A172 (cell line): Measurements from ENCODE around the gene HEPACAM. TPM values are rescaled to one million over a fixed set of nuclear protein-coding genes. Genes with fewer than 3 reads are reported as not detected.

Experiments used
- DNase-seq: peaks from one replicate; pipeline ENCODE4 v3.0.0-alpha.2; 2015; ENCODE audit warnings: low spot score
- total RNA-seq: library from RNA; depleted of rRNA; stranded (reverse); fragments of >200 nt; shearing (Covaris generic); gene quantifications from 2 replicates; pipeline ENCODE4 v1.2.3, GENCODE V29; 2014

Gene HEPACAM
- total RNA-seq, 1 experiment from 2014 or later = not detected

GRCh38 chr11:124943254-124943616, 7.4 kb upstream of the HEPACAM start:
- no peak for DNase-seq

DNA sequence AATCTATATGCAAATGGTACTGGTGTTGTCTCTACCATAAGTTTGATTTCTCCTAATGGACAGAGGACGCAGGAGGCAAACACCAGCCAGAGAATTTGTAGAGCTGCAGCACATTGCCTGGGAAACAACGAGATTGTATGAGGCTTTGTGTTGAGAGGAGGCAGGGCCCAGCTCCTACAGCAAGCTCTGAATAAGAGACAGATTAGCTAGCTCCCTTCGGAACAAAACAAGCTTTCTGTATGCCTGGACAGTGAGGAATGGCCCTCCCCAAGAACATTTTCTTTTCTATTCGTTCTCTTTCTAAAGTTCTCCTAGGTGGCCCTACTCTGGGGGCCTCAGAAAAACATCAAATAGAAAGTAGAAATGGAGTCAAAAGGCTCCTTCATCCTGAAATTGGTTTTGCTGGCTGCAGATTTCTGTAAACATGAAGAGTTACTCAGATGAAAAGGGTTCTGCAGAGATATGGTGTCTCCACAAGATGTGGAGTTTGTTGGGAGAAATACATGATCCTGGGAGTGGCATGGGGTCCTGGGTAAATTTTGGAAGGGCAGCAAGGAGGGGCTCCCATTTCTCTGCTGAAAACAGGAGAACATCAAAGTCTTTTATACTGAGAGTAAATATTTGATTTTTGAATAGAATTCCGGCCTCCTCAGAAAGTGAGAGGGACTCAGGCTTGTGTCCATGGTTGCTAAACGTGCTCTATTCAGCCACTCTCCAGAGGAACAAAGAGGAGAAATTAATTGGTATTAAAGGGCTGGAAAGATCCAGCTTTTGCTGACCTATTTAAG, 6.8 kb upstream of the HEPACAM start:
- no peak for DNase-seq

DNA sequence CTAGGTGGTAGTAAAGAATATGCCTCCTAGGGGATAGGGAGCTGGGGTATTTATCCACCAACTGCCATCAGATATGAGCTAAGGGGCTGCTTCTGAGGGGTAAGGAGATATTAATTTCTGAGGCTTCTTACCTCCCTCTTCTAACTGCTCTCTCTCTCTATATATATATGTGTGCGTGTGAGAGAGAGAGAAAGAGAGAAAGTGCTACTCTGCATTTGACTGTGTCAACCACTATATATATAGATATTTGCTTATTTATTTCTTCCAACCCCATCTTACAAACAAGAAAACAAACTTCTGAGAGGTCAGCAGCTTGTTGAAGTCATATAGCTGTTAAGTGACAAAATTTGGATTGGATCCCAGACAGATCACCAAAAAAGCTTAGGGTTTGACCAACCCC, 5.9 kb upstream of the HEPACAM start:
- no peak for DNase-seq

DNA sequence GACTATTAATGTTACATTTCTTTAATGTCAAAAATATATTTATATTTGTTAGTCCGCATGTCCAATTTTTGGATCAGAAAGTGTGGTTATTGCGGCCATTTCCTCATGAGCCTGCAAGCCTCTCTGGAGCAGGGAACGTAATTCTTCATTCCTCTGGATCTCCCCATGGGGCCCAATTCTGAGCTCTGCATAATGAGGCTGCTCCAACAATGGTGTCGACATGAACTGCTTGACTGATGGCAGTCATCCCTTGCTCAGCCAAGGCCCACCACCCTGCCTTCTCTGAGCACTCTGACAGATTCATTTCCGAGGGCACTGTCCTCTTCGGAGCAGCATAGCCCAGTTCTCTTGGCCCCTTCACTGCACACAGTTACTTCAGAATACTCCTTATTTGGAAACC, 3.1 kb upstream of the HEPACAM start:
- DNase-seq = no peak

DNA sequence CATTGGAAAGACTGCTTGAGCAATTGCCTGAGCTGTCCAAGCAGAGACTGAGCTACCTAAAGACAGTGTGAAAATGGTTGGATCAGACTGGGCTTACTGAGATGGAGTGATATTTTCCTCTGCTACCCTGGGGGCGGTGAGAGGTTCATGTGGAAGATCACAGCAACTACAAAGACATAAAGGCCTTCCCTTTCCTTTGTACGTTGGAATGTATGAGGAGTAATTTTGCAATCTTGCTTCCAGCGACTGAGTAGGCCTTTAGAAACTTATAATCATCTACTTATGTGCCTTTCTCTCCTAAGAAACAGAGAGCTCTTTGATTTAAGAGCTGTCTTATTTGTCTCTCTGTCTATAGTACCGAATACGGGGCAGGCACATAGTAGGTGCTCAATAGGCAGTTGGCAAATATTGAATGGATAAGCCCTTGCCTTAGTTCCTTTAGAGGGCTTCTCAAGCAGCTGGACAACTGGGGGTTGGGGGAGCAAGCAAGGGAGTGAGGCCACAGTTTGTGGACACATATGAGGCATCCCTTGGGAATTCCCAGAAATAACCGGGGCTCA, 2.4 kb upstream of the HEPACAM start:
- no peak for DNase-seq

GRCh38 chr11:124937336-124937935, 1.6 kb upstream of the HEPACAM start:
- DNase-seq = no peak

- peak; percentile 25 for DNase-seq
These were observed 842 bp downstream of the HEPACAM start for GRCh38 chr11:124934862-124935547.

- no peak for DNase-seq
These were observed 5.0 kb downstream of the HEPACAM start for GRCh38 chr11:124930799-124931198.

GRCh38 chr11:124928942-124929665, 6.7 kb downstream of the HEPACAM start:
- DNase-seq = no peak

- DNase-seq = no peak
These were observed 12.6 kb downstream of the HEPACAM start for GRCh38 chr11:124923296-124923695.

DNA sequence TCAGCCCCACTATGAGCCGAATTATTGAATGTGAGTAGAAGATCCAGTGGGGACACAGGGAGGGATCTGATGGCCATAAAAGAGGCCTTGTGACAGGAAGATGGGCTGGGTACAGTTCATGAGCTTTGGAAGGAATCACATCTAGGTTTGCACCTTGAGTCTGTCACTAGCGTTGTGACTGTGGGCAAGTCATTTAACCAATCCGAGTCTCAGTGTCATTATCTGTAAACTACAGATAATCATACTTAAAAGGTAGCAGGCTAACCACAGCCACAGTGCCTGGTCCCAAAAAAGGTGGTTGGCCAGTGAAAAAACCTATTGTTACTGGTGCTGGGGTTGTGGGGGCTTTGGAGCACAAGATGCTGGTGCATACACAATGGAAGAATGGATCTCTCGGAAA, 13.0 kb downstream of the HEPACAM start:
- no peak for DNase-seq

DNA sequence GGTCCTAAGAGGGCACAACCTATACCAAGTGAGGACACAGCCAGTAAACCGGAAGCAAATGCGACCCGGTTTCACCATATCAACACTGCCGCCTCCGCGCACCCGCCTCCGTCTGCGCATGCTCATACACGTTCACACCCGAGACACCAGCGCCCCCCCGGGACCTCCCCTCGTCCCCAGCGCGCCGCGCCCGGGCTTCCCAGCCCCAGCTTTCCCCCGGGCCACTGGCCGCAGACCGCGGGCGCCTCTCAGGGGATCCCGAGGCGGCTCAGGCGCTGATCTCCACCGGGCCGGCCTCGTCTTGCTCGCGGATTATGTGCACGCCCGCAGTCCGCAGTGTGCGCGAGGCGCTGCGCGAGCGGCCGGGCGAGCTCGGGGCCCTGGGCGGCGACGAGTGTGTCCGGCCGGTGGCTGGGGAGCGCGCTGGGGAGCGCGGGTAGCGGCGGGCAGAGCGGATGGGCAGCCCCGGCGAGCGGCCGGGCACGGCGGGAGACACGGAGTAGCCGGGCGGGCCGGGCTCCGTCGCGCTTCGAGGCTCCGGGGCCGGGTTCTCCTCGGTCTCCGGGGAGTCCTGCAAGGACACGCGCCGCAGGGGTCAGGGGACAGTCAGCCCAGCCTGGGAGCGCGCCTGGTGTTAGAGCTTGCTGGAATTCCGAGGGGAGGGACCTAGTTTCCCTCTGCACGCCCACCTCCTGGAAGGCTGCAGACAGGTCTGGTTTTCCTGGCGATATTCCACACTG, 14.8 kb downstream of the HEPACAM start:
- no peak for DNase-seq

- no peak for DNase-seq
These were observed 15.5 kb downstream of the HEPACAM start for GRCh38 chr11:124920356-124920755.

- no peak for DNase-seq
These were observed 15.9 kb downstream of the HEPACAM start for GRCh38 chr11:124919898-124920297.

DNA sequence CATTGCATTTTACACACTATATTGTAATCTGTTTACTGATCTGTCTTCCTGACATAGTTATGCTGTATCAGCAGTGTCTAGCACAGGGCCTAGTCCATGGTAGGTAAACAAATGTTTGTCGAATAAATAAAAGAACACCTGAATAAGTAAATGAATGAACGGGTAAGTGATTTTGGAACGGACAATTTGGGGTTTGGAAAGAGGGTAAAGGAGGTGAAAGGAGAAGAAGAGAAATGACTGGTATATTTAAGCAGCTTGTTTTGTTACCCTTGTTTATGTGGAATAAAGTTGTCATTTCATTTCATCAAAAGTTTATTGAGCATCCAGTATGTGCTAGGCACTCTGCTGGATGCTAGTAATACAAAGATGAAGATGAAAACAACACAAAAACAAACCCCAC, 16.9 kb downstream of the HEPACAM start, which contains the start of gene HEPN1:
TSS of gene HEPN1 (plus strand) at position 301 of the 400 bp plus-strand sequence.
- no peak for DNase-seq

GRCh38 chr11:124917115-124917637, 18.7 kb downstream of the HEPACAM start:
- no peak for DNase-seq

- no peak for DNase-seq
These were observed 19.5 kb downstream of the HEPACAM start for GRCh38 chr11:124916370-124916710.

DNA sequence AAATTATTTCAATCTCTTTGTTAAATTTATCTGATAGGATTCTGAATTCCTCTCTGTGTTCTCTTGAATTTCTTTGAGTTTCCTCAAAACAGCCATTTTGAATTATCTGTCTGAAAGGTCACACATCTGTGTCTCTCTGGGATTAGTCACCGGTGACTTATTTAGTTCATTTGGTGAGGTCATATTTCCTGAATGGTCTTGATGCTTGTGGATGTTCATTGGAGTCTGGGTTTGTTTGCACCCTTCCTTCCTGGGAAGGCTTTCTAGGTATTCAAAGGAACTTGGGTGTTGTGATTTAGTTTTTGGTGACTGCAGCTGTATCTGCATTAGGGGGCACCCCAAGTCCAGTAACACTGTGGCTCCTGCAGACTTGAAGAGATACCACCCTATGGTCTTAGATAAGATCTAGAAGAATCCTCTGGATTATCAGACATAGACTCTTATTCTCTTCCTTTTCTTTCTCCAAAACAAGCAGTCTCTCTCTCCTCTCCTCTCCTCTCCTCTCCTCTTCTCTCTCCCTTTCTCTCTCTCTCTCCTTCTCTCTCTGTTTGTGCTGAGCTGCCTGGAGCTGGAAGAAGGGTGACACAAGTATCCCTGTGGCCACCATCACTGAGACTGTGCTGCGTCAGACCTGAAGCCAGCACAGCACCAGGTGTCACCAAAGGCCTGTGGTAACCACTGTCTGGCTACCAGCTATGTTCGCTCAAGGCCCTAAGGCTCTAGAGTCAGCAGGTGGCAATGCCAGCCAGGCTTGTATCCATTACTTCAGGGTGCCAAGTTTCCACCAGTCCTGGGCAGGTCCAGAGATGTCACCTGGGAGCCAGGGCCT, 20.1 kb downstream of the HEPACAM start:
- DNase-seq = peak; percentile 40

DNA sequence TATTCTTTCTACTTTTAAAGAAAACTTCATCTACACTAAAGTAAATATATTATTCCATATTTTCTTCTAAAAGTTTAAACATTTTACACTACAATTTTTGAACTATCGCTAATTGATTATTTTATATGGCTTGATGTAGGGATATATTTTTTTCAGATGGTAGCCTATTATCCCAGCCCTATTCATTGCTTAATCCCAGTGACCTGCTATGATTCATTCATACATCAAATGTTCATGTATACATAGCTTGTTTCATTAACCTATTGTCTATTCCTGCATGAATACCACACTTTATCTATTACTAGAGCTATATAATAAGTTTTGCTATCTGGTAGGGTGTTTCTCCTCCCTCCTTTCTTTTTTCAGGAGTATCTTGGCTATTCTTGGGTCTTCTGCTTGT, 33.2 kb downstream of the HEPACAM start:
- DNase-seq = no peak

DNA sequence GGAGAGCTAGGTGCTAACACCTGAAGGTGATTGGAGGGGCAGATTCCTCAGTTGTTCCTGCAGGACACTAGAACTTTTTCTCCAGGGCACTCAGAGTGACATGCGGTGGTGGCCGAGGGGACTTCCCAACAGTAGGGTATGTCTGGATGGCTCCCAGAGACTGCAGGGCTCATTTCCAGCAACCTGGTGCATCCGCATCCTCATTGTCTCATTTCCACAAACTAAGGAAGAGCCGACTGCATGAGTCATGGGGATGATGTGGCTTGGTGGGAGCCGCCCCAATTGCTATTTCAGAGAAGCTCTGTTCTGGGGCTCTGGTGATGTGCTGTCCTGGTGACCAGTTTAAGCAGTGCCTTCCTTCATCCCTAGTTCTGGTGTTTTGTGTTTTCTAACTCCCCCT, 35.4 kb downstream of the HEPACAM start:
- DNase-seq = peak; percentile 94
